Peyer's patch (tissue), 4 donors: ENCODE data around the gene SYNE1. TPM values are rescaled to one million over a fixed set of nuclear protein-coding genes. Genes with fewer than 3 reads are reported as not detected.

ENCODE experiments used
- DNase-seq, 3 donors: peaks; one replicate each; pipeline ENCODE4 v3.0.0-alpha.2; 2017 to 2019
- H3K27ac ChIP-seq, 4 donors: fragments of 200-600 bp; sonication (generic); one replicate each; pipeline ENCODE4 v1.5.1; 2016 to 2019
- H3K27me3 ChIP-seq, 2 donors: fragments of 200-600 bp; sonication (generic); one replicate each; pipeline ENCODE4 v1.5.1; 2019
- H3K36me3 ChIP-seq, 3 donors: fragments of 200-600 bp; sonication (generic); one replicate each; pipeline ENCODE4 v1.5.1; 2016 to 2019
- H3K4me1 ChIP-seq, 4 donors: fragments of 200-600 bp; sonication (generic); one replicate each; pipeline ENCODE4 v1.5.1; 2016 to 2019
- H3K4me3 ChIP-seq, 4 donors: fragments of 200-600 bp; sonication (generic); 1 replicate in 3 of 4; 2 replicates in 1 of 4; pipeline ENCODE4 v1.5.1; 2016 to 2019; ENCODE audit warnings: mild to moderate bottlenecking in 1 of 4
- H3K9me3 ChIP-seq, 4 donors: fragments of 200-600 bp; sonication (generic); one replicate each; pipeline ENCODE4 v1.5.1; 2016 to 2019; ENCODE audit warnings: mild to moderate bottlenecking in 1 of 4
- POLR2A ChIP-seq, 2 donors: fragments of 450-650 bp; IDR thresholded peaks; one replicate each; pipeline ENCODE4 v1.5.1; 2017; ENCODE audit warnings: antibody characterized with exemption in 2 of 2, mild to moderate bottlenecking in 2 of 2, moderate library complexity in 2 of 2
- total RNA-seq, 4 donors: library from RNA; depleted of rRNA; stranded (reverse); fragments of >200 nt; gene quantifications; one replicate each; pipeline ENCODE4 v1.1.0, GENCODE V29; 2016
- TF ChIP-seq, protein P1 (sequence below), 6 experiments: fragments of 450-650 bp in 4 of 6; fragments of 200-600 bp in 2 of 6; sonication (generic) in 1 of 6; IDR thresholded peaks; one replicate each; pipeline ENCODE4 v1.5.1; 2017 to 2019; ENCODE audit warnings: antibody characterized with exemption in 6 of 6, mild to moderate bottlenecking in 3 of 6, moderate library complexity in 1 of 6

SYNE1 gene
- total RNA-seq, 4 donors from 2014 or later = 23.1 to 245 (median 34.8) TPM

DNA sequence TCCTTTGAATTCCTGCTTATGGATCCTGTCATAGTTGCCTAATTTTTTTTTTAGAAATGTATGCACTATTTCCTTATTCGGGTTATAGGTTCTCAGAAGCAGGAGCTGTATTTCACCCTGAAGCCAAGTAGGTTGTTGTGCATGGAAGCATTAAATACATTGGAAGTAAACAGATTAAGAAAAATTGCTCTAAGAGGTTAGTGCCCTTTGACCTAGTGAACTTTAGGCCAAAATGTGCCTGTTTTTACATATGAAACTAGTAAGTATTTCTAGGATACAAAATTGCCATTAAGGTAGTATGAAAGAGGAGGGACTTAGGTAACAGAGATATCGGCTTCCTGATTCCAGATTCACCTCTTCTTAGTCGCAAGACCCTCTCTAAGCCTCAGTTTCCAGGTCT lies 377.9 kb downstream of the SYNE1 start:
- Histone ChIP-seq H3K4me3 (no peak overlapping the region), H3K36me3 (peaks cover 0 to 45% (median 0%) of the 10 kb centered on the region in 3 donors), H3K27me3 (no peaks in the 10 kb centered on the region), H3K27ac (no peak overlapping the region), H3K4me1 (no peaks in the 10 kb centered on the region), H3K9me3 (no peaks in the 10 kb centered on the region)
- no peak for DNase-seq
- TF ChIP-seq, protein P1, sequence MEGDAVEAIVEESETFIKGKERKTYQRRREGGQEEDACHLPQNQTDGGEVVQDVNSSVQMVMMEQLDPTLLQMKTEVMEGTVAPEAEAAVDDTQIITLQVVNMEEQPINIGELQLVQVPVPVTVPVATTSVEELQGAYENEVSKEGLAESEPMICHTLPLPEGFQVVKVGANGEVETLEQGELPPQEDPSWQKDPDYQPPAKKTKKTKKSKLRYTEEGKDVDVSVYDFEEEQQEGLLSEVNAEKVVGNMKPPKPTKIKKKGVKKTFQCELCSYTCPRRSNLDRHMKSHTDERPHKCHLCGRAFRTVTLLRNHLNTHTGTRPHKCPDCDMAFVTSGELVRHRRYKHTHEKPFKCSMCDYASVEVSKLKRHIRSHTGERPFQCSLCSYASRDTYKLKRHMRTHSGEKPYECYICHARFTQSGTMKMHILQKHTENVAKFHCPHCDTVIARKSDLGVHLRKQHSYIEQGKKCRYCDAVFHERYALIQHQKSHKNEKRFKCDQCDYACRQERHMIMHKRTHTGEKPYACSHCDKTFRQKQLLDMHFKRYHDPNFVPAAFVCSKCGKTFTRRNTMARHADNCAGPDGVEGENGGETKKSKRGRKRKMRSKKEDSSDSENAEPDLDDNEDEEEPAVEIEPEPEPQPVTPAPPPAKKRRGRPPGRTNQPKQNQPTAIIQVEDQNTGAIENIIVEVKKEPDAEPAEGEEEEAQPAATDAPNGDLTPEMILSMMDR (IDR thresholded peaks at IDR 0.05) = no peak
- TF ChIP-seq POLR2A (IDR thresholded peaks at IDR 0.05) = no peak

- TF ChIP-seq POLR2A (IDR thresholded peaks at IDR 0.05) = no peak
- TF ChIP-seq, protein P1 (IDR thresholded peaks at IDR 0.05) = no peak
- Histone ChIP-seq H3K4me3 (no peak overlapping the region), H3K4me1 (no peaks in the 10 kb centered on the region), H3K27me3 (no peaks in the 10 kb centered on the region), H3K36me3 (peaks cover 0 to 46% (median 0%) of the 10 kb centered on the region in 3 donors), H3K9me3 (no peaks in the 10 kb centered on the region), H3K27ac (no peak overlapping the region)
- DNase-seq = no peak
Observed at GRCh38 chr6:152257581-152257980, 379.6 kb downstream of the SYNE1 start.

- H3K27ac ChIP-seq = no peak overlapping the region
- TF ChIP-seq POLR2A (IDR thresholded peaks at IDR 0.05) = no peak
- H3K4me1 ChIP-seq = peaks cover 0 to 11% (median 0%) of the 10 kb centered on the region in 4 donors
- H3K9me3 ChIP-seq = no peaks in the 10 kb centered on the region
- peaks cover 0 to 10% (median 0%) of the 10 kb centered on the region in 3 donors for H3K36me3 ChIP-seq
- H3K4me3 ChIP-seq = no peak overlapping the region
- no peaks in the 10 kb centered on the region for H3K27me3 ChIP-seq
- no peak for DNase-seq
Observed at GRCh38 chr6:152250127-152250526, 387.0 kb downstream of the SYNE1 start.

DNA sequence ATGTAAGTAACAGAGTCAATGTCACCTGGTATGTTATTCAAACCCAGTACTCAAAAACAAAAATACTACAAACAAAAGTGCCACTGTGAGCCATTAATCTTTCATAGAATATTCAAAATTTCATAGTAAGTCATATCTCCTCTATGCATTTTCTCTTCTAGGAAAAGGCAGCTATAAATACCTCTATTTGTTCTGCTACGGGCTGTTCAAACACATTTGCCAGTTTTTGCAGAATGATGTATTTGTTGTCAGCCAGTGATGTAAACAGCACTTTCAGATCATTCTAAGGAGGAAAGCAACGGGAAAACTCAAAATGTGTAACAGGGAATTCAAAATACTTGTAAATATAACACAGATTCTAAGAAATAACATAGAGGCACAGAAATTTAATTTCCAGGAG lies 388.2 kb downstream of the SYNE1 start:
- Histone ChIP-seq H3K27ac (no peak overlapping the region), H3K4me3 (no peak overlapping the region), H3K4me1 (peaks cover 0 to 11% (median 0%) of the 10 kb centered on the region in 4 donors), H3K27me3 (no peaks in the 10 kb centered on the region), H3K9me3 (no peaks in the 10 kb centered on the region), H3K36me3 (no peaks in the 10 kb centered on the region)
- TF ChIP-seq, protein P1 (IDR thresholded peaks at IDR 0.05) = no peak
- TF ChIP-seq POLR2A (IDR thresholded peaks at IDR 0.05) = no peak
- DNase-seq = no peak

DNA sequence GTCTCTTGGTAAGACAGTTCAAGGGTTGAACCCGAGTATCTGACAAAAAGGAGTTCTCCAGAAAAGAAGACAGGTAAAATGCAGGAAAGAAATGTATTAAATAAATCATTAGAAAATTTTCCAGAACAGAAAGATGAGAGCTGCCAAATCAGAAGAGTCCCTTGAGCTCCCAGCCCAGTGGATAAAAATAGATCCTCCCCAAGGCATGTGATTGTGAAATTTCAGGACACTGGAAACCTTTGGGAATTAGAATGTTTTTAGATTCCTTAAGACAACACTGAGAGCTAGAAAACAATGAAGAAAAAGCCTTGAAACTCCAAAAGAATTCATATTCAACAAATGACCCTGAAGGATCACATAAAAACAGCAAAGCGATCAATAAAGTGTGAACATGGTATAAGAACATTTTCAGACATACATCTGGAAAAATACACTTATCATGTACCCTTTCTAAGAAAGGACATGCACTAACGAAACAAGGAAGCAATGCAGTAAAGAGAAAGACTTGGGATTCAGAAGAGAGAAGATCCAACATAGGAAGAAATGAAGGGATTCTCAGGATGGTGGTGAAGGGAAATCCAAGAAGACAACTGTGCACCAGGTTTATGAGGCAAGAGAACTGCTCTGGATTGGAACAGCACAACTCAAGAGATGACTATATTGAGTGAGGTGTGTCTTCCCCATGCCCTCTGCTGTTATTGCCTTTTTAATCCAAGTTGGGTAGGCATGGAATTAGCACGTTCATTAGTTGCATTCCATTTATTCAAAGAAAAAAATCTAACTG lies 390.4 kb downstream of the SYNE1 start:
- Histone ChIP-seq H3K36me3 (peaks cover 0 to 11% (median 0%) of the 10 kb centered on the region in 3 donors), H3K4me1 (peaks cover 0 to 11% (median 0%) of the 10 kb centered on the region in 4 donors), H3K4me3 (no peak overlapping the region), H3K27ac (peak overlapping the region in 1 of 4 donors; percentile 22), H3K9me3 (no peaks in the 10 kb centered on the region), H3K27me3 (no peaks in the 10 kb centered on the region)
- no peak for DNase-seq
- TF ChIP-seq, protein P1 (IDR thresholded peaks at IDR 0.05) = no peak
- TF ChIP-seq POLR2A (IDR thresholded peaks at IDR 0.05) = no peak

DNA sequence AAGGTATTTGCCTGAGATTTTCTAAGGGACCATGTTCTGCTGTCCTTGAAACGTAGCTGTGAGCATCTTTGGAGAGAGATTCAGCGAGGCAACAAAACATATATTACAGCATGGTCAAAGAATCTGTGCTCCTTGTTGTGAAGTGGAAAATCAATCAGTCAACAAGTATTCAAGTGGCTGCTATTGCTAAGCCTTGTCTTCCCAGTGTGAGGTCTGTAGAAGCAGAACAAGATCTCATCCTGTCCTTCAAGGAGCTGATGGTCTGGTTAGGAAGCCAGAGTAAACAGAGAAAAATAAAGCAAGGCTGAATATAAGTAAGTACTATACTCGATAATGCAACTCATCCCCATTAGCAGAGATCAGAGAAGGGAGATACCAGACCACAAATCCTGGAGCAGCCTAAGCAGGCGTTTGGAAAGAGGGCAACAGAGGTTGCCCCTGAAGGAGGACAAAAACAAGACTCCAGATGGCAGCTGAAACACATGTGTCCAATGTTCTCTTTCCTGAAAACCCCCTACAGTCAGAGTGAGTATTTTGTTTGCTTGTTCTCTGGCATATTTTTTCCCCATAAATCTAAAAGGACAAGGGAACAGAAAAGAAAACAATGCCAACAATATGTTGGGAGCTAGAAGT lies 392.0 kb downstream of the SYNE1 start:
- TF ChIP-seq, protein P1 (IDR thresholded peaks at IDR 0.05) = no peak
- no peak for TF ChIP-seq POLR2A (IDR thresholded peaks at IDR 0.05)
- Histone ChIP-seq H3K27me3 (no peaks in the 10 kb centered on the region), H3K9me3 (no peaks in the 10 kb centered on the region), H3K36me3 (peaks cover 0 to 20% (median 0%) of the 10 kb centered on the region in 3 donors), H3K4me3 (no peak overlapping the region), H3K27ac (peak overlapping the region in 2 of 4 donors; percentile 6 to 20), H3K4me1 (peaks cover 0 to 11% (median 0%) of the 10 kb centered on the region in 4 donors)
- DNase-seq = no peak
